Transverse colon (tissue), 3 donors: Measurements from ENCODE around the gene ATP13A5.

ENCODE experiments used
- POLR2A ChIP-seq: fragments of 450-650 bp; IDR thresholded peaks from one replicate; pipeline ENCODE4 v1.6.1; 2016; ENCODE audit warnings: antibody characterized with exemption, mild to moderate bottlenecking, moderate library complexity
- TF ChIP-seq, protein P1 (sequence below), 5 experiments: fragments of 200-600 bp in 3 of 5; fragments of 450-650 bp in 2 of 5; sonication (generic) in 3 of 5; IDR thresholded peaks; 1 replicate in 2 of 5; 2 replicates in 3 of 5; pipeline ENCODE4 v1.5.1; 2016 to 2017; ENCODE audit warnings: antibody characterized with exemption in 5 of 5, inconsistent platforms in 3 of 5, mild to moderate bottlenecking in 2 of 5, moderate library complexity in 1 of 5

DNA sequence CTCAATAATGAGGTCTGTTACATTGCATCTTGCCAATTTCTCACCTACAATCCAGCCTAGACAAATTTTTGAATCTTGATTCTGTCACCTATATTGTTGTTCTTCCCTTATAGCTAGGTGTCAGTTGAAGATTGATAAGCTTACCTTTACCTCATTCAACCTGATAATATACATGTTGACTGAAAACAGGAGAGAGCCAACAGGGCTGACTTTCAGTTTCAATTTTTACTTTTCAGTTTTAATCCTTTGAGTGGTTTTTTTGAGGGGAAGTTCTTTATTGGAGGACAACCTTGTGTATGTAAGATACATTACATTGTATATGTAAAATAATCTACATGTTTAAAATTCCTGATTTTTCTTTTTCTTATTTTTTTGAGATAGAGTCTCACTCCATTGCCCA, 5.8 kb downstream of the ATP13A5 start:
- TF ChIP-seq, protein P1, sequence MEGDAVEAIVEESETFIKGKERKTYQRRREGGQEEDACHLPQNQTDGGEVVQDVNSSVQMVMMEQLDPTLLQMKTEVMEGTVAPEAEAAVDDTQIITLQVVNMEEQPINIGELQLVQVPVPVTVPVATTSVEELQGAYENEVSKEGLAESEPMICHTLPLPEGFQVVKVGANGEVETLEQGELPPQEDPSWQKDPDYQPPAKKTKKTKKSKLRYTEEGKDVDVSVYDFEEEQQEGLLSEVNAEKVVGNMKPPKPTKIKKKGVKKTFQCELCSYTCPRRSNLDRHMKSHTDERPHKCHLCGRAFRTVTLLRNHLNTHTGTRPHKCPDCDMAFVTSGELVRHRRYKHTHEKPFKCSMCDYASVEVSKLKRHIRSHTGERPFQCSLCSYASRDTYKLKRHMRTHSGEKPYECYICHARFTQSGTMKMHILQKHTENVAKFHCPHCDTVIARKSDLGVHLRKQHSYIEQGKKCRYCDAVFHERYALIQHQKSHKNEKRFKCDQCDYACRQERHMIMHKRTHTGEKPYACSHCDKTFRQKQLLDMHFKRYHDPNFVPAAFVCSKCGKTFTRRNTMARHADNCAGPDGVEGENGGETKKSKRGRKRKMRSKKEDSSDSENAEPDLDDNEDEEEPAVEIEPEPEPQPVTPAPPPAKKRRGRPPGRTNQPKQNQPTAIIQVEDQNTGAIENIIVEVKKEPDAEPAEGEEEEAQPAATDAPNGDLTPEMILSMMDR (IDR thresholded peaks at IDR 0.05): no peak
- TF ChIP-seq POLR2A: no peak
